DMS79 (cell line): ENCODE measurements around the gene SYNJ2.
"Not testable (repeated sequence)": the region's sequence is repeated elsewhere in the genome, so short reads cannot be mapped to it uniquely, and the experiment has no call there.

Experiments
- DNase-seq: peaks from one replicate; lab custom pipeline; 2025; lab: John Stamatoyannopoulos, UW

Gene SYNJ2

GRCh38 chr6:157954150-157955117 is 27.2 kb upstream of the SYNJ2 start:
- no peak for DNase-seq

- no peak for DNase-seq
Measured at GRCh38 chr6:157955675-157956074, 26.0 kb upstream of the SYNJ2 start.

GRCh38 chr6:157956171-157956730 is 25.4 kb upstream of the SYNJ2 start:
- DNase-seq = no peak

GRCh38 chr6:157959451-157960227 is 22.0 kb upstream of the SYNJ2 start:
- no peak for DNase-seq

GRCh38 chr6:157961153-157961831 is 20.4 kb upstream of the SYNJ2 start:
- no peak for DNase-seq

GRCh38 chr6:157961832-157962575 is 19.7 kb upstream of the SYNJ2 start:
- no peak for DNase-seq

GRCh38 chr6:157962601-157963302 is 18.9 kb upstream of the SYNJ2 start:
- DNase-seq = no peak

- DNase-seq = no peak
Measured at GRCh38 chr6:157964100-157964499, 17.6 kb upstream of the SYNJ2 start.

GRCh38 chr6:157965387-157965786 is 16.3 kb upstream of the SYNJ2 start:
- no peak for DNase-seq

GRCh38 chr6:157966589-157966977 is 15.1 kb upstream of the SYNJ2 start:
- no peak for DNase-seq

- peak; percentile 57 for DNase-seq
Measured at GRCh38 chr6:157967020-157967419, 14.6 kb upstream of the SYNJ2 start.

- DNase-seq = no peak
Measured at GRCh38 chr6:157967486-157967885, 14.2 kb upstream of the SYNJ2 start.

- DNase-seq = not testable (repeated sequence)
Measured at GRCh38 chr6:157972177-157972576, 9.5 kb upstream of the SYNJ2 start.

- no peak for DNase-seq
Measured at GRCh38 chr6:157974341-157974894, 7.2 kb upstream of the SYNJ2 start.

GRCh38 chr6:157974967-157975366 is 6.7 kb upstream of the SYNJ2 start:
- DNase-seq = no peak

- no peak for DNase-seq
Measured at GRCh38 chr6:157975456-157975855, 6.2 kb upstream of the SYNJ2 start.

GRCh38 chr6:157976345-157977175 is 5.1 kb upstream of the SYNJ2 start:
- DNase-seq = no peak

GRCh38 chr6:157977176-157977804 is 4.4 kb upstream of the SYNJ2 start:
- no peak for DNase-seq
